ENCODE results near the gene DENND4B.

Gene DENND4B

GRCh38 chr1:153932156-153933131 lies 14.1 kb downstream of the DENND4B start:
- DNase-seq (ENCODE audit: low read depth) = no peak
- no peak for TF ChIP-seq CTCF (conservative IDR thresholded peaks at IDR 0.05; ENCODE audit: low read depth, low read length)
- no peak overlapping the region for H3K4me3 ChIP-seq (ENCODE audit: low read length)

GRCh38 chr1:153929981-153930948 lies 16.3 kb downstream of the DENND4B start:
- no peak overlapping the region for H3K4me3 ChIP-seq (ENCODE audit: low read length)
- DNase-seq (ENCODE audit: low read depth) = no peak
- TF ChIP-seq CTCF (conservative IDR thresholded peaks at IDR 0.05; ENCODE audit: low read depth, low read length) = no peak

- TF ChIP-seq CTCF (conservative IDR thresholded peaks at IDR 0.05; ENCODE audit: low read depth, low read length) = no peak
- H3K4me3 ChIP-seq (ENCODE audit: low read length) = no peak overlapping the region
- DNase-seq (ENCODE audit: low read depth) = no peak
Observed at GRCh38 chr1:153929426-153929825, 17.1 kb downstream of the DENND4B start.

GRCh38 chr1:153928791-153929341 lies 17.7 kb downstream of the DENND4B start:
- TF ChIP-seq CTCF (conservative IDR thresholded peaks at IDR 0.05; ENCODE audit: low read depth, low read length) = no peak

GRCh38 chr1:153928245-153928644 lies 18.3 kb downstream of the DENND4B start:
- no peak overlapping the region for H3K4me3 ChIP-seq (ENCODE audit: low read length)
- no peak for TF ChIP-seq CTCF (conservative IDR thresholded peaks at IDR 0.05; ENCODE audit: low read depth, low read length)
- no peak for DNase-seq (ENCODE audit: low read depth)

More at GRCh38 chr1:153928791-153929341, 17.7 kb downstream of the DENND4B start:
- no peak for DNase-seq (ENCODE audit: low read depth)
- H3K4me3 ChIP-seq (ENCODE audit: low read length) = no peak overlapping the region

- no peak for DNase-seq (ENCODE audit: low read depth)
- TF ChIP-seq CTCF (conservative IDR thresholded peaks at IDR 0.05; ENCODE audit: low read depth, low read length) = no peak
- no peak overlapping the region for H3K4me3 ChIP-seq (ENCODE audit: low read length)
Observed at GRCh38 chr1:153926405-153926804, 20.1 kb downstream of the DENND4B start.
